ENCODE measurements around the gene EHD3. TPM values are rescaled to one million over a fixed set of nuclear protein-coding genes. Genes with fewer than 3 reads are reported as not detected.

EHD3 gene
- total RNA-seq, 1 donor from 2014 or later: 8.0 TPM

- Mint-ChIP-seq H3K27me3 (ENCODE audit: unreplicated experiment) (peaks cover 4% of the 10 kb centered on the region), H3K9me3 (ENCODE audit: unreplicated experiment) (no peaks in the 10 kb centered on the region), H3K27ac (ENCODE audit: unreplicated experiment) (no peak overlapping the region), H3K36me3 (ENCODE audit: low read depth, unreplicated experiment) (no peaks in the 10 kb centered on the region), H3K4me3 (ENCODE audit: unreplicated experiment) (no peak overlapping the region), H3K4me1 (ENCODE audit: unreplicated experiment) (no peaks in the 10 kb centered on the region)
- DNase-seq (ENCODE audit: low spot score): no peak
- TF ChIP-seq CTCF (IDR thresholded peaks at IDR 0.05; ENCODE audit: unreplicated experiment): no peak
These were observed 26.2 kb upstream of the EHD3 start for GRCh38 chr2:31207790-31208189.

- no peak overlapping the region for H3K4me3 Mint-ChIP-seq (ENCODE audit: unreplicated experiment)
- no peak for DNase-seq (ENCODE audit: low spot score)
- no peaks in the 10 kb centered on the region for H3K9me3 Mint-ChIP-seq (ENCODE audit: unreplicated experiment)
- peaks cover 4% of the 10 kb centered on the region for H3K27me3 Mint-ChIP-seq (ENCODE audit: unreplicated experiment)
- H3K27ac Mint-ChIP-seq (ENCODE audit: unreplicated experiment): no peak overlapping the region
- H3K36me3 Mint-ChIP-seq (ENCODE audit: low read depth, unreplicated experiment): no peaks in the 10 kb centered on the region
- TF ChIP-seq CTCF (IDR thresholded peaks at IDR 0.05; ENCODE audit: unreplicated experiment): no peak
- no peaks in the 10 kb centered on the region for H3K4me1 Mint-ChIP-seq (ENCODE audit: unreplicated experiment)
These were observed 25.7 kb upstream of the EHD3 start for GRCh38 chr2:31208240-31208639.

GRCh38 chr2:31212659-31213600, 21.0 kb upstream of the EHD3 start:
- no peak for DNase-seq (ENCODE audit: low spot score)
- Mint-ChIP-seq H3K27ac (ENCODE audit: unreplicated experiment) (no peak overlapping the region), H3K4me3 (ENCODE audit: unreplicated experiment) (no peak overlapping the region), H3K27me3 (ENCODE audit: unreplicated experiment) (no peaks in the 10 kb centered on the region), H3K36me3 (ENCODE audit: low read depth, unreplicated experiment) (no peaks in the 10 kb centered on the region), H3K9me3 (ENCODE audit: unreplicated experiment) (peaks cover 3% of the 10 kb centered on the region), H3K4me1 (ENCODE audit: unreplicated experiment) (peaks cover 24% of the 10 kb centered on the region)
- no peak for TF ChIP-seq CTCF (IDR thresholded peaks at IDR 0.05; ENCODE audit: unreplicated experiment)

- H3K9me3 Mint-ChIP-seq (ENCODE audit: unreplicated experiment): peaks cover 3% of the 10 kb centered on the region
- TF ChIP-seq CTCF (IDR thresholded peaks at IDR 0.05; ENCODE audit: unreplicated experiment): no peak
- no peaks in the 10 kb centered on the region for H3K36me3 Mint-ChIP-seq (ENCODE audit: low read depth, unreplicated experiment)
- H3K4me1 Mint-ChIP-seq (ENCODE audit: unreplicated experiment): peaks cover 32% of the 10 kb centered on the region
- H3K27ac Mint-ChIP-seq (ENCODE audit: unreplicated experiment): no peak overlapping the region
- H3K4me3 Mint-ChIP-seq (ENCODE audit: unreplicated experiment): no peak overlapping the region
- no peak for DNase-seq (ENCODE audit: low spot score)
- H3K27me3 Mint-ChIP-seq (ENCODE audit: unreplicated experiment): no peaks in the 10 kb centered on the region
These were observed 20.1 kb upstream of the EHD3 start for GRCh38 chr2:31213601-31214443.

Data from endothelial cell (in vitro differentiated cells).